H54 (cell line): ENCODE measurements around the gene SUPT6H.
"Not testable (repeated sequence)": the region's sequence is repeated elsewhere in the genome, so short reads cannot be mapped to it uniquely, and the experiment has no call there.

Source experiments
- DNase-seq: peaks from one replicate; pipeline ENCODE4 v3.0.0; 2011; ENCODE audit warnings: low spot score, mixed read lengths; ENCODE audit not compliant: insufficient read length
- FAIRE-seq: peaks from 3 replicates; lab custom pipeline; 2011; peaks lifted over from hg19 to GRCh38; lab: Jason Lieb, UNC
- POLR2A ChIP-seq: IDR thresholded peaks from 2 replicates; pipeline ENCODE4 v1.6.1; 2011; ENCODE audit warnings: low read depth, mild to moderate bottlenecking, low read length

The SUPT6H gene

DNA sequence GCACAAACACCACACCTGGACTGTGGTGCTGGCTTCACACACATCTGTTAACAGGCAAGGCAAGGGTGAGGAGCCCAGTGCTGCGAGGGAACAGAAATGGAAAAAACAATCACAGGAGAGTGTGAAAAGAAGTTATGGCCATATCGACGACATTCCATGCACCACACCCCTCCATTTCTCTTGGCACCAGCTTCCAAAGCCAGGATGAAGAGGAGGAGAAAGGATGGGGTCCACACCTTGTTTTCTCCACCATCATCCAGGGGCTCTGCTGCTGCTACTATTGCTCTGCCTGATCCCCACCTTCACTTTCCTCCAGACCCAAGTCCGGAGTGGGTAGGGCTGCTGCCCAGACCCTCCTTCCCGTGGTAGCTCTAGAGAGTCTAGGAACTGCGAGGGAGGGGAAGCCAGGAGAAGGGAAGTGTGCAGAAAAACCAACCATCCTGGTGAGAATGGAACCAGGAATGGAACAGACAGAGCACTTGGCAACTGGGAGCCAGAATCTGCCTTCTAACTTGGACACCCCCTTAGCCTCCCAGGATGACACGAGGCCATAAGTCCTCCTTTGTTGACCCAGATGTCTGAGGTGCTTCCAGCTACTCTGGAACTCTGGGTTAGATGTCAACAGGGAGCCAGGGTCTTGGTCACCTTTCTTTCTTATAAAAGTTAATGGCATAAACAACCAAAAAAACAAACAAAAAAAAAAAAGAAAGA lies 50.9 kb downstream of the SUPT6H start:
- no peak for TF ChIP-seq POLR2A
- no peak for FAIRE-seq

GRCh38 chr17:28714281-28714680 lies 52.3 kb downstream of the SUPT6H start:
- no peak for TF ChIP-seq POLR2A
- DNase-seq (no peak), FAIRE-seq (no peak)

More for the DNA sequence above, 50.9 kb downstream of the SUPT6H start:
- DNase-seq: no peak

DNA sequence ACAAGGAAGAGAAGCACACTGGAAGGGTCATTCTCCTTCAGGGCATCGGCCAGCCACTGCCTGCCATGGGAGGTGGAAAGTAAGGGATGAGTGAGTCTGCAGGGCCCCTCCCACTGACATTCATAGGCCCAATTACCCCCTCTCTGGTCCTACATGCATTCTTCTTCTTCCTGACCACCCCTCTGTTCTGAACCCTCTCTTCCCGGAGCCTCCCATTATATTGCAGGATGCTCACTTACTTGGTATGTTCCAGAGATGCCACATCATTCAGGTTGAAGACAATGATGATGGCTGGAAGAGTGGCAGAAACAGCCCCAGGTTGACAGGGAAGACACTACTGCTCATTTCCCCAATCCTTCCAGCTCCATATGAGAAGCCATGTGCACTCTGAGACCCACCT lies 53.2 kb downstream of the SUPT6H start:
- FAIRE-seq (no peak), DNase-seq (no peak)
- TF ChIP-seq POLR2A: no peak

- no peak for DNase-seq
- FAIRE-seq: no peak
- peak; percentile 18; the same call in 1 of the 2 replicates for TF ChIP-seq POLR2A
Measured at GRCh38 chr17:28716740-28717577, 55.0 kb downstream of the SUPT6H start.

- TF ChIP-seq POLR2A: peak; percentile 76
- DNase-seq: peak; percentile 88
- FAIRE-seq: no peak
Measured at GRCh38 chr17:28717578-28718332, 55.8 kb downstream of the SUPT6H start, which contains the start of gene RAB34. TSS of gene RAB34 (minus strand) at chr17:28717868. CDS start at chr17:28717266, 602 bp downstream.

- no peak for DNase-seq
- TF ChIP-seq POLR2A: no peak
- no peak for FAIRE-seq
Measured at GRCh38 chr17:28718333-28719020, 56.5 kb downstream of the SUPT6H start.

DNA sequence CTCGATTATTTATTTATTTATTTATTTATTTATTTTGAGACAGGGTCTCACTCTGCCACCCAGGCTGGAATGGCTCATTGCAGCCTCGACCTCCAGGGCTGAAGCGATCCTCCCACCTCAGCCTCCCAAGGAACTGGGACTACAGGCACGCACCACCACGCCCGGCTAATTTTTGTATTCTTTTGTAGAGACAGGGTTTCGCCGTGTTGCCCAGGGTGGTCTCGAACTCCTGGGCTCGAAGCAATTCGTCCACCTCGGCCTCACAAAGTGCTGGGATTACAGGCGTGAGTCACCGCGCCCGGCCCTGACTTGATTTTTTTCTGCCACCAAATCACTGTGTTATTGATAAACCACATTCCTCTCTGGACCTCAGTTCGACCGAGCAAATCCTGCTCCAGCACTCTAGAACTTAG lies 57.0 kb downstream of the SUPT6H start:
- FAIRE-seq: no peak
- no peak for DNase-seq
- TF ChIP-seq POLR2A: no peak

- FAIRE-seq: no peak
- DNase-seq: no peak
- TF ChIP-seq POLR2A: no peak
Measured at GRCh38 chr17:28720247-28720996, 58.4 kb downstream of the SUPT6H start.

GRCh38 chr17:28720997-28721329 lies 59.0 kb downstream of the SUPT6H start:
- FAIRE-seq, DNase-seq: not testable (repeated sequence)

DNA sequence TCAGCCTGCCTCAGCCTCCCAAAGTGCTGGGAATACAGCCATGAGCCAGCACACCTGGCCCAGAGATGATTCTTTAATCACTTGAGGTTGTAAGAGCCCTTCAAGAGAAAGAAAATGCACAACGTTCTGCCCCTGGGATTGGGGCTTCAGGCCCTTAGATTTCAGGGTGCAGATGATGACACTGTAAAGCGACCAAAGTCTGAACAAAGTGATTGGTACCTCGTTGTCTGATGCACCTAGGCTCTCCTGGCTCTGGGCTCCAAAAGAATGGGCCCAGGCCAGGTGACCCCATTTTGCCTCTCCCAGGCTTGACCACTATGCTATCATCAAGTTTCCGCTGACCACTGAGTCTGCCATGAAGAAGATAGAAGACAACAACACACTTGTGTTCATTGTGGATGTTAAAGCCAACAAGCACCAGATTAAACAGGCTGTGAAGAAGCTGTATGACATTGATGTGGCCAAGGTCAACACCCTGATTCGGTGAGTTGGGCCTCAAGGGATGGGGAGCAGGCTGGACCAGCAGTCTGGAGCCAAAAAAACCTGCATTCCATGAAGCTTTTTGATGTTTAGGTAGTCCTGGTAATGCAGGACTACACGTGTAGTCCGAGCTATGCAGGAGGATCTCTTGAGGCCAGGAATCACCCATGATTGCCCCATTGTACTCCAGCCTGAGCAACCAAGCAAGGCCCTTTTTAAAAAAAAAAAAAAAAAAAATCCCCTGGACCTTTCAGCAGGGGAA lies 60.6 kb downstream of the SUPT6H start:
- DNase-seq: no peak
- FAIRE-seq: no peak
- TF ChIP-seq POLR2A: no peak

- no peak for TF ChIP-seq POLR2A
- DNase-seq: no peak
- no peak for FAIRE-seq
Measured at GRCh38 chr17:28723159-28723835, 61.3 kb downstream of the SUPT6H start.

DNA sequence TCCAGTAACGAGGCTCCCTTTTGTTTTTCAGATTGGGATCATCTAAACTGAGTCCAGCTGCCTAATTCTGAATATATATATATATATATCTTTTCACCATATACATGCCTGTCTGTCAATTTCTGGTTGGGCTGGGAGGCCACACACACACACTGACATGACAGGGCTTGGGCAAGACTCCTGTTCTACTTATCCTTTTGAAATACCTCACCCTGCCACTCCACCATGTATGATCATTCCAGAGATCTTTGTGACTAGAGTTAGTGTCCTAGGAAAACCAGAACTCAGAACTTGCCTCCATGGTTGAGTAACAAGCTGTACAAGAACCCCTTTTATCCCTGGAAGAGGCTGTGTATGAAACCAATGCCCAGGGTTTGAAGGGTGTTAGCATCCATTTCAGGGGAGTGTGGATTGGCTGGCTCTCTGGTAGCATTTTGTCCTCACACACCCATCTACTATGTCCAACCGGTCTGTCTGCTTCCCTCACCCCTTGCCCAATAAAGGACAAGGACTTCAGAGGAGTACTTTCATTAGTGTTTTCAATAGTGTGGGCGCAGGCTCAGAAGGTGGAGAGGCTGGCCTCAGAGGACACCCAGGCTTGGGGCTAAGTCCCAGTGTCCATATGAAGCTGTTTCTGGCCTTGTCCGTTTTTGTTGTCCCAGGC lies 62.0 kb downstream of the SUPT6H start:
- not testable (repeated sequence) for DNase-seq, FAIRE-seq
